IMR-90 (cell line): ENCODE results near the gene SETD3. TPM values are rescaled to one million over a fixed set of nuclear protein-coding genes. Genes with fewer than 3 reads are reported as not detected.

Source experiments
- ATAC-seq: fragments of 200-7000 bp; cut with Tn5 transposase; 2 replicates; pipeline ENCODE4 v1.9.1; 2020; ENCODE audit warnings: low read depth, mild to moderate bottlenecking, moderate library complexity
- BruUV-seq: library from RNA; stranded (reverse); fragments of 400-500 nt; replicated peaks from 2 replicates; lab custom pipeline; 2021; lab: Mats Ljungman, UMichigan
- CTCF ChIA-PET: fragments of 300-600 bp; formaldehyde crosslinking; extraction: SDS; loops from one replicate; lab custom pipeline; 2021; ENCODE audit warnings: antibody characterized with exemption; lab: Yijun Ruan, JAX
- POLR2A ChIA-PET: fragments of 300-600 bp; sonication (Branson Sonifier 250); formaldehyde crosslinking; loops from one replicate; lab custom pipeline; 2022; ENCODE audit warnings: antibody characterized with exemption; ENCODE audit not compliant: unreplicated experiment; lab: Charles Lee
- DNase-seq: peaks from one replicate; pipeline ENCODE4 v3.0.0; 2013
- H2AFZ ChIP-seq: replicated peaks from 2 replicates; pipeline ENCODE3; 2013; ENCODE audit warnings: low read length, mild to moderate bottlenecking; ENCODE audit not compliant: poor library complexity
- H2AK5ac ChIP-seq: 2 replicates; pipeline ENCODE4 v1.6.1; 2013; ENCODE audit warnings: low read depth, low read length, inconsistent platforms
- H2AK9ac ChIP-seq: replicated peaks from 2 replicates; pipeline ENCODE3; 2013; ENCODE audit warnings: mild to moderate bottlenecking, low read depth, low read length, moderate library complexity; ENCODE audit not compliant: poor library complexity
- H2BK120ac ChIP-seq: 2 replicates; pipeline ENCODE4 v1.6.1; 2013; ENCODE audit warnings: low read depth, low read length, inconsistent platforms
- H2BK15ac ChIP-seq: 3 replicates; pipeline ENCODE4 v1.6.1; 2013; ENCODE audit warnings: low read depth, low read length, inconsistent platforms
- H2BK20ac ChIP-seq: 2 replicates; pipeline ENCODE4 v1.6.1; 2013; ENCODE audit warnings: low read depth, mild to moderate bottlenecking, inconsistent platforms, low read length, moderate library complexity
- H2BK5ac ChIP-seq: 2 replicates; pipeline ENCODE4 v1.6.1; 2013; ENCODE audit warnings: mild to moderate bottlenecking, low read depth, low read length, inconsistent platforms; ENCODE audit not compliant: poor library complexity, severe bottlenecking
- H3K14ac ChIP-seq: replicated peaks from 2 replicates; pipeline ENCODE4 v1.6.1; 2013; ENCODE audit warnings: low read depth, low read length, inconsistent platforms
- H3K18ac ChIP-seq: 2 replicates; pipeline ENCODE4 v1.6.1; 2013; ENCODE audit warnings: low read depth, low read length, control low read depth
- H3K23ac ChIP-seq: 2 replicates; pipeline ENCODE4 v1.6.1; 2013; ENCODE audit warnings: low read depth, low read length, inconsistent platforms
- H3K27ac ChIP-seq: 2 replicates; pipeline ENCODE4 v1.5.1; 2013; ENCODE audit warnings: mild to moderate bottlenecking, control low read depth, low read length; ENCODE audit not compliant: insufficient read depth
- H3K27me3 ChIP-seq: 2 replicates; pipeline ENCODE4 v1.6.1; 2013; ENCODE audit warnings: low read length; ENCODE audit not compliant: control insufficient read depth, insufficient read depth
- H3K36me3 ChIP-seq: 2 replicates; pipeline ENCODE4 v1.6.1; 2013; ENCODE audit warnings: low read length, mixed read lengths; ENCODE audit not compliant: control insufficient read depth, insufficient read depth
- H3K4ac ChIP-seq: 2 replicates; pipeline ENCODE4 v1.6.1; 2013; ENCODE audit warnings: low read depth, low read length, inconsistent platforms
- H3K4me1 ChIP-seq: 2 replicates; pipeline ENCODE4 v1.6.1; 2013; ENCODE audit warnings: low read length, mixed read lengths; ENCODE audit not compliant: control insufficient read depth, insufficient read depth
- H3K4me2 ChIP-seq: 2 replicates; pipeline ENCODE4 v1.6.1; 2013; ENCODE audit warnings: low read depth, mild to moderate bottlenecking, control low read depth, low read length, moderate library complexity
- H3K4me3 ChIP-seq: 2 replicates; pipeline ENCODE4 v1.5.1; 2013; ENCODE audit warnings: low read depth, mild to moderate bottlenecking, control low read depth, low read length, moderate library complexity; ENCODE audit not compliant: insufficient read depth
- H3K56ac ChIP-seq: 2 replicates; pipeline ENCODE4 v1.6.1; 2013; ENCODE audit warnings: low read length, inconsistent platforms; ENCODE audit not compliant: insufficient read depth; ENCODE audit errors: extremely low read depth
- H3K79me1 ChIP-seq, 2 experiments: 2 replicates each; pipeline ENCODE4 v1.6.1; 2013; ENCODE audit warnings: low read length in 2 of 2, inconsistent platforms in 1 of 2, low read depth in 1 of 2
- H3K9ac ChIP-seq: 2 replicates; pipeline ENCODE4 v1.6.1; 2013; ENCODE audit warnings: low read depth, low read length, control low read depth
- H3K9me1 ChIP-seq: 2 replicates; pipeline ENCODE4 v1.6.1; 2013; ENCODE audit warnings: low read length, inconsistent platforms; ENCODE audit not compliant: insufficient read depth
- H3K9me3 ChIP-seq: 2 replicates; pipeline ENCODE4 v1.6.1; 2013; ENCODE audit warnings: low read length; ENCODE audit not compliant: control insufficient read depth, insufficient read depth
- H4K20me1 ChIP-seq: 2 replicates; pipeline ENCODE4 v1.6.1; 2013; ENCODE audit warnings: low read length, inconsistent platforms; ENCODE audit not compliant: insufficient read depth
- H4K5ac ChIP-seq: 2 replicates; pipeline ENCODE4 v1.6.1; 2013; ENCODE audit warnings: mild to moderate bottlenecking, low read depth, low read length, control low read depth
- H4K8ac ChIP-seq, 2 experiments: 2 replicates each; pipeline ENCODE4 v1.6.1; 2013; ENCODE audit warnings: low read depth in 2 of 2, low read length in 2 of 2, control low read depth in 1 of 2, inconsistent platforms in 1 of 2
- H4K91ac ChIP-seq: 2 replicates; pipeline ENCODE4 v1.6.1; 2013; ENCODE audit warnings: low read depth, low read length, inconsistent platforms; ENCODE audit not compliant: insufficient read depth
- BHLHE40 ChIP-seq: fragments of 150-350 bp; IDR thresholded peaks from 2 replicates; pipeline ENCODE4 v1.6.1; 2016; ENCODE audit warnings: mild to moderate bottlenecking, low read depth, low read length
- CEBPB ChIP-seq: IDR thresholded peaks from 2 replicates; pipeline ENCODE4 v1.6.1; 2012; ENCODE audit warnings: low read depth, low read length, improper control_type of control experiment
- CHD1 ChIP-seq: IDR thresholded peaks from 2 replicates; pipeline ENCODE4 v1.6.1; 2012; ENCODE audit warnings: low read depth, low read length, improper control_type of control experiment
- CTCF ChIP-seq: conservative IDR thresholded peaks from 2 replicates; pipeline ENCODE4 v1.5.1; 2012; ENCODE audit warnings: mild to moderate bottlenecking, low read depth, low read length, improper control_type of control experiment
- ELK1 ChIP-seq: fragments of 150-350 bp; IDR thresholded peaks from 2 replicates; pipeline ENCODE4 v1.6.1; 2016; ENCODE audit warnings: low read depth, mild to moderate bottlenecking, low read length, moderate library complexity, borderline replicate concordance
- FOS ChIP-seq: fragments of 150-350 bp; IDR thresholded peaks from 2 replicates; pipeline ENCODE4 v1.6.1; 2016; ENCODE audit warnings: low read depth, low read length
- MAFK ChIP-seq: IDR thresholded peaks from 2 replicates; pipeline ENCODE4 v1.6.1; 2012; ENCODE audit warnings: low read depth, low read length, improper control_type of control experiment
- MAZ ChIP-seq: IDR thresholded peaks from 2 replicates; pipeline ENCODE4 v1.6.1; 2012; ENCODE audit warnings: low read depth, mild to moderate bottlenecking, low read length, improper control_type of control experiment, moderate library complexity, borderline replicate concordance
- MXI1 ChIP-seq: IDR thresholded peaks from 2 replicates; pipeline ENCODE4 v1.6.1; 2012; ENCODE audit warnings: low read depth, mild to moderate bottlenecking, low read length, moderate library complexity, borderline replicate concordance
- NFE2L2 ChIP-seq: fragments of 150-350 bp; IDR thresholded peaks from 2 replicates; pipeline ENCODE4 v1.6.1; 2016; ENCODE audit warnings: low read depth, mild to moderate bottlenecking, low read length
- POLR2A ChIP-seq: IDR thresholded peaks from 2 replicates; pipeline ENCODE4 v1.6.1; 2012; ENCODE audit warnings: mild to moderate bottlenecking, low read depth, low read length
- RAD21 ChIP-seq: IDR thresholded peaks from 2 replicates; pipeline ENCODE4 v1.6.1; 2012; ENCODE audit warnings: low read length, improper control_type of control experiment
- RCOR1 ChIP-seq: IDR thresholded peaks from 2 replicates; pipeline ENCODE4 v1.6.1; 2012; ENCODE audit warnings: mild to moderate bottlenecking, low read length, improper control_type of control experiment; ENCODE audit not compliant: insufficient replicate concordance
- RFX5 ChIP-seq: IDR thresholded peaks from 2 replicates; pipeline ENCODE4 v1.8.0; 2012; ENCODE audit warnings: low read depth, mild to moderate bottlenecking, low read length, moderate library complexity
- SMC3 ChIP-seq: fragments of 150-350 bp; IDR thresholded peaks from 2 replicates; pipeline ENCODE4 v1.6.1; 2016; ENCODE audit warnings: low read depth, mild to moderate bottlenecking, antibody characterized with exemption, low read length, moderate library complexity
- USF2 ChIP-seq: fragments of 150-350 bp; IDR thresholded peaks from 2 replicates; pipeline ENCODE4 v1.6.1; 2017; ENCODE audit warnings: mild to moderate bottlenecking, antibody characterized with exemption, low read length, low read depth
- WGBS, 2 experiments: methylation state at CpG; one replicate each; pipeline versions ENCODE4 v1.1.5 to v1.1.7; 2013; ENCODE audit warnings: missing lambda C conversion rate in 2 of 2; ENCODE audit not compliant: insufficient read length in 1 of 2; ENCODE audit errors: extremely low coverage in 2 of 2; 5-methylcytosine and 5-hydroxymethylcytosine counted together
- dilution Hi-C: fragments of 300-500 bp; cut with HindIII; formaldehyde crosslinking; loops from one replicate; pipeline ENCODE4 v1.14.3; 2018; ENCODE audit warnings: low sequenced_read_pairs; ENCODE audit not compliant: unreplicated experiment
- in situ Hi-C: fragments of 300-500 bp; cut with MboI; formaldehyde crosslinking; loops from 3 replicates; pipeline ENCODE4 v1.14.3; 2019; ENCODE audit warnings: low sequenced_read_pairs, inconsistent platforms, mixed read lengths
- intact Hi-C: fragments of 100-400 bp; cut with micrococcal nuclease; formaldehyde crosslinking; loops from 2 replicates; pipeline ENCODE4 v1.10.0; 2022
- polyA plus RNA-seq, 3 experiments: library from polyadenylated mRNA; depleted of rRNA; stranded (reverse); fragments of >200 nt; gene quantifications; 2 replicates each; pipeline ENCODE4 v1.2.3, GENCODE V29; 2012; ENCODE audit warnings: low replicate concordance in 1 of 3
- total RNA-seq: library from RNA; depleted of rRNA; stranded (reverse); fragments of >200 nt; gene quantifications from 2 replicates; pipeline ENCODE4 v1.2.3, GENCODE V29; 2012

The SETD3 gene
- total and polyA plus RNA-seq, 2 of the 4 experiments (the other 2 are of a cell fraction): 18.8 to 31.9 TPM

- H3K79me1 ChIP-seq: no peaks in the 10 kb centered on the region
- no peak for TF ChIP-seq MAZ
- no peak for TF ChIP-seq RCOR1
- TF ChIP-seq RFX5: no peak
- no peak for TF ChIP-seq CTCF
- no peak for TF ChIP-seq CEBPB
- TF ChIP-seq SMC3: no peak
- TF ChIP-seq USF2: no peak
- no peak for TF ChIP-seq FOS
- TF ChIP-seq BHLHE40: no peak
- TF ChIP-seq MXI1: no peak
- TF ChIP-seq RAD21: no peak
- TF ChIP-seq CHD1: no peak
- TF ChIP-seq ELK1: no peak
- TF ChIP-seq NFE2L2: no peak
- TF ChIP-seq MAFK: no peak
- no peak for TF ChIP-seq POLR2A
- ChIA-PET POLR2A (no interaction called here), CTCF (interaction anchor here (1.2 kb wide), 1 partner anchor 26 kb away, joined by 3 read pairs; no protein-coding TSS in a partner anchor)
- no peak overlapping the region for H3K4ac ChIP-seq
- H4K91ac ChIP-seq: no peak overlapping the region
- H3K9me1 ChIP-seq: 0 out of 2 replicates have a peak, but pooled peaks cover 5% of the 10 kb centered on the region
- no peak overlapping the region for H3K23ac ChIP-seq
- H3K27ac ChIP-seq: no peak overlapping the region
- H3K4me2 ChIP-seq: no peak overlapping the region
- peaks cover 17% of the 10 kb centered on the region for H3K27me3 ChIP-seq
- H4K8ac ChIP-seq: no peak overlapping the region
- H3K18ac ChIP-seq: no peak overlapping the region
- no peak overlapping the region for H3K4me3 ChIP-seq
- H4K20me1 ChIP-seq: no peaks in the 10 kb centered on the region
- 60% methylated on average over 1 of the region's 8 CpGs; no CpG with 5 or more reads in 1 of the 2 experiments for WGBS, 2 experiments
- no peak overlapping the region for H2BK20ac ChIP-seq
- peaks cover 1% of the 10 kb centered on the region; the same call in 1 of the 2 replicates for H3K4me1 ChIP-seq
- H3K9me3 ChIP-seq: no peaks in the 10 kb centered on the region; the same call in 1 of the 2 replicates
- in situ Hi-C loops (no loop called here), intact Hi-C loops (no loop called here), dilution Hi-C loops (no loop called here)
- H2AFZ ChIP-seq: peak overlapping the region; percentile 66
- no peak overlapping the region for H3K56ac ChIP-seq
- ATAC-seq: no peak
- H2AK5ac ChIP-seq: no peak overlapping the region
- no peak overlapping the region for H2BK15ac ChIP-seq
- no peak overlapping the region for H2BK120ac ChIP-seq
- no peak overlapping the region for H4K5ac ChIP-seq
- no peak overlapping the region for H3K14ac ChIP-seq
- no peaks in the 10 kb centered on the region for H3K36me3 ChIP-seq
- DNase-seq: no peak
- no peak overlapping the region for H2BK5ac ChIP-seq
- no peak overlapping the region for H3K9ac ChIP-seq
- H2AK9ac ChIP-seq: peak overlapping the region; percentile 55
- no TSS peak for BruUV-seq
Observed at GRCh38 chr14:99381688-99382060, 99.0 kb downstream of the SETD3 start.
